CMK (cell line): ENCODE data around the gene RAPGEF1.
A peak's percentile ranks its signal among the peaks of the same experiment; 100 is the strongest.

Source experiments
- DNase-seq: peaks from one replicate; pipeline ENCODE4 v3.0.0-alpha.2; 2010; ENCODE audit warnings: low read depth

The RAPGEF1 gene

GRCh38 chr9:131587331-131587730 is 152.5 kb downstream of the RAPGEF1 start:
- no peak for DNase-seq

GRCh38 chr9:131585375-131585774 is 154.5 kb downstream of the RAPGEF1 start:
- DNase-seq: peak; percentile 55

GRCh38 chr9:131584858-131585257 is 155.0 kb downstream of the RAPGEF1 start:
- no peak for DNase-seq

GRCh38 chr9:131583836-131584555 is 155.9 kb downstream of the RAPGEF1 start:
- DNase-seq: no peak

- DNase-seq: no peak
These were observed 156.6 kb downstream of the RAPGEF1 start for GRCh38 chr9:131583337-131583645.

- no peak for DNase-seq
These were observed 157.2 kb downstream of the RAPGEF1 start for GRCh38 chr9:131582466-131583336.

- DNase-seq: no peak
These were observed 157.8 kb downstream of the RAPGEF1 start for GRCh38 chr9:131582056-131582455.

- no peak for DNase-seq
These were observed 159.5 kb downstream of the RAPGEF1 start for GRCh38 chr9:131580358-131580757.

GRCh38 chr9:131579789-131580211 is 160.1 kb downstream of the RAPGEF1 start:
- DNase-seq: no peak

GRCh38 chr9:131578731-131579504 is 161.0 kb downstream of the RAPGEF1 start:
- DNase-seq: no peak

GRCh38 chr9:131578021-131578420 is 161.9 kb downstream of the RAPGEF1 start:
- no peak for DNase-seq

- DNase-seq: no peak
These were observed 162.6 kb downstream of the RAPGEF1 start for GRCh38 chr9:131577005-131578000.

GRCh38 chr9:131575946-131576853 is 163.7 kb downstream of the RAPGEF1 start:
- no peak for DNase-seq

- DNase-seq: no peak
These were observed 164.9 kb downstream of the RAPGEF1 start for GRCh38 chr9:131574730-131575640.

GRCh38 chr9:131567910-131568309 is 172.0 kb downstream of the RAPGEF1 start:
- DNase-seq: no peak

GRCh38 chr9:131566158-131566557 is 173.7 kb downstream of the RAPGEF1 start:
- DNase-seq: no peak

- no peak for DNase-seq
These were observed 174.5 kb downstream of the RAPGEF1 start for GRCh38 chr9:131565369-131565768.

GRCh38 chr9:131562032-131562959 is 177.6 kb downstream of the RAPGEF1 start:
- DNase-seq: no peak
